ENCODE data around the gene TRERF1.

The TRERF1 gene

DNA sequence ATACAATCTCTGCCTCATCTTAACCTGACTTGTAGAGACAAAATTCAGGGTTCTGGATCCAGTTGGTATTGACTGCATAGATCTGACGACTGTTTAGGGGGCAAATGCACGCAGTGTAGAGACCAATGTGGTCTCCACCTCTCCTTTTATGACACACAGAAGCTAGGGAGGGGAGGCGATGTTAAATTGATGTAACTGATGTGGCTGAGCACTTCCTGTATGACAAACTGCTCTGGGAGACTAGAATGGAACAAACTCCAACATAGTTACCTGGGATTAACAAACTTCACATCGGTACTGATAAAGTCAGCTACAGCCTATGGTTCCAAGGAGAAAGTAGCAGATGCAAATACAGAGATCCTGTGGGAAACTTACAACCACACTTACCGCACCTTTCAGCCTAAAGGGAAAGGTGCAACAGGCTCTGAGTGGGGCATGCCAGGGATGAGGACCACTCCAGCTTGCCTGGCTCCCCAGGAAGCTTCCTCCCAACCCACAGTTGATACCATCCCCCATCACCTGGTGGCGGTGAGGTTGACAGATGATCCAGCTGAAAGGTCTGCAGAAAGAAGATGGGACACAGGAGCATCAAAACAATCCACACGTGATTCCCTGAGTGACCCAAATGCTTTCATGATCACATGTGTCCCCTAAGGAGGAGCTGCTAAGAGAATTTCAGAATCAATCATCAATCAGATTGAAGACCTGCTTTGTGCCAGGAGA, 173.4 kb downstream of the TRERF1 start:
- Histone ChIP-seq H3K4me3 (ENCODE audit: low read depth, low read length) (no peak overlapping the region), H3K27me3 (replicated peaks) (no peaks in the 10 kb centered on the region), H3K27ac (no peak overlapping the region), H3K36me3 (replicated peaks) (no peaks in the 10 kb centered on the region)
- no peak for DNase-seq
- in situ Hi-C loops (cut with HindIII; ENCODE audit: low pct_ligation_motif_present, low sequenced_read_pairs): no loop called here
- TF ChIP-seq, protein P1, sequence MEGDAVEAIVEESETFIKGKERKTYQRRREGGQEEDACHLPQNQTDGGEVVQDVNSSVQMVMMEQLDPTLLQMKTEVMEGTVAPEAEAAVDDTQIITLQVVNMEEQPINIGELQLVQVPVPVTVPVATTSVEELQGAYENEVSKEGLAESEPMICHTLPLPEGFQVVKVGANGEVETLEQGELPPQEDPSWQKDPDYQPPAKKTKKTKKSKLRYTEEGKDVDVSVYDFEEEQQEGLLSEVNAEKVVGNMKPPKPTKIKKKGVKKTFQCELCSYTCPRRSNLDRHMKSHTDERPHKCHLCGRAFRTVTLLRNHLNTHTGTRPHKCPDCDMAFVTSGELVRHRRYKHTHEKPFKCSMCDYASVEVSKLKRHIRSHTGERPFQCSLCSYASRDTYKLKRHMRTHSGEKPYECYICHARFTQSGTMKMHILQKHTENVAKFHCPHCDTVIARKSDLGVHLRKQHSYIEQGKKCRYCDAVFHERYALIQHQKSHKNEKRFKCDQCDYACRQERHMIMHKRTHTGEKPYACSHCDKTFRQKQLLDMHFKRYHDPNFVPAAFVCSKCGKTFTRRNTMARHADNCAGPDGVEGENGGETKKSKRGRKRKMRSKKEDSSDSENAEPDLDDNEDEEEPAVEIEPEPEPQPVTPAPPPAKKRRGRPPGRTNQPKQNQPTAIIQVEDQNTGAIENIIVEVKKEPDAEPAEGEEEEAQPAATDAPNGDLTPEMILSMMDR (IDR thresholded peaks at IDR 0.05; ENCODE audit: low read depth, low read length, missing control alignments): no peak

GRCh38 chr6:42276034-42276890, 175.5 kb downstream of the TRERF1 start:
- H3K4me3 ChIP-seq (ENCODE audit: low read depth, low read length): no peak overlapping the region
- H3K27me3 ChIP-seq (replicated peaks): no peaks in the 10 kb centered on the region
- in situ Hi-C loops (cut with HindIII; ENCODE audit: low pct_ligation_motif_present, low sequenced_read_pairs): no loop called here
- H3K27ac ChIP-seq: peak overlapping the region; percentile 25
- DNase-seq: peak; percentile 36
- H3K36me3 ChIP-seq (replicated peaks): no peaks in the 10 kb centered on the region
- TF ChIP-seq, protein P1 (IDR thresholded peaks at IDR 0.05; ENCODE audit: low read depth, low read length, missing control alignments): no peak

GRCh38 chr6:42275376-42276033, 176.2 kb downstream of the TRERF1 start:
- H3K27me3 ChIP-seq (replicated peaks): no peaks in the 10 kb centered on the region
- H3K36me3 ChIP-seq (replicated peaks): no peaks in the 10 kb centered on the region
- no peak overlapping the region for H3K27ac ChIP-seq
- no peak for DNase-seq
- in situ Hi-C loops (cut with HindIII; ENCODE audit: low pct_ligation_motif_present, low sequenced_read_pairs): no loop called here
- TF ChIP-seq, protein P1 (IDR thresholded peaks at IDR 0.05; ENCODE audit: low read depth, low read length, missing control alignments): no peak
- no peak overlapping the region for H3K4me3 ChIP-seq (ENCODE audit: low read depth, low read length)

DNA sequence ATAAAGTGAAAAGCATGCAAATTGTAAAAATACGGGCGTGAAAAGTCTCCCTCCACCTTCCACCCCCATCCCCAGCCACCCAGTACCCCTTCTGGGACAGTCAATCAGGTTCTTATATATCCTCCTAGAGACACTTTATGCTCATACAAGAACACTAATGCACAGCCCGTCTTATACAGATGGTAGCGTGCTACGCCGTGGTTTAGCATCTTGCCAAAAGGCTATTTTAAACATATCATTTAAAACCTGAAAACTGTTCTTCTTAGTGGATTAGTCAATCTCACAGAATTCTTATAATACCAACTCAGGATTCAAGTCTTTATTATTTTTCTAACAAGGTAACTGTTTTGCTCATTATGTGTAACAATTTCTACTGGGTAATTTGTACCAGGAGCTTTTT, 176.8 kb downstream of the TRERF1 start:
- TF ChIP-seq, protein P1 (IDR thresholded peaks at IDR 0.05; ENCODE audit: low read depth, low read length, missing control alignments): no peak
- Histone ChIP-seq H3K4me3 (ENCODE audit: low read depth, low read length) (no peak overlapping the region), H3K27ac (no peak overlapping the region), H3K27me3 (replicated peaks) (no peaks in the 10 kb centered on the region), H3K36me3 (replicated peaks) (no peaks in the 10 kb centered on the region)
- in situ Hi-C loops (cut with HindIII; ENCODE audit: low pct_ligation_motif_present, low sequenced_read_pairs): no loop called here
- no peak for DNase-seq

GRCh38 chr6:42271834-42272805, 179.6 kb downstream of the TRERF1 start:
- DNase-seq: no peak
- peaks cover 3% of the 10 kb centered on the region for H3K36me3 ChIP-seq (replicated peaks)

More at GRCh38 chr6:42271834-42272805, 179.6 kb downstream of the TRERF1 start:
- no peaks in the 10 kb centered on the region for H3K27me3 ChIP-seq (replicated peaks)
- TF ChIP-seq, protein P1 (IDR thresholded peaks at IDR 0.05; ENCODE audit: low read depth, low read length, missing control alignments): no peak
- no peak overlapping the region for H3K27ac ChIP-seq
- no peak overlapping the region for H3K4me3 ChIP-seq (ENCODE audit: low read depth, low read length)
- in situ Hi-C loops (cut with HindIII; ENCODE audit: low pct_ligation_motif_present, low sequenced_read_pairs): no loop called here
